Measurements from ENCODE around the gene CCDC194. TPM values are rescaled to one million over a fixed set of nuclear protein-coding genes. Genes with fewer than 3 reads are reported as not detected.
A peak's percentile ranks its signal among the peaks of the same experiment; 100 is the strongest.

CCDC194 gene
- total and polyA plus RNA-seq, 2 of the 13 experiments (the other 11 are each of a cell fraction or from before 2014, with no cell fraction given) = 0.13 to 0.21 TPM

DNA sequence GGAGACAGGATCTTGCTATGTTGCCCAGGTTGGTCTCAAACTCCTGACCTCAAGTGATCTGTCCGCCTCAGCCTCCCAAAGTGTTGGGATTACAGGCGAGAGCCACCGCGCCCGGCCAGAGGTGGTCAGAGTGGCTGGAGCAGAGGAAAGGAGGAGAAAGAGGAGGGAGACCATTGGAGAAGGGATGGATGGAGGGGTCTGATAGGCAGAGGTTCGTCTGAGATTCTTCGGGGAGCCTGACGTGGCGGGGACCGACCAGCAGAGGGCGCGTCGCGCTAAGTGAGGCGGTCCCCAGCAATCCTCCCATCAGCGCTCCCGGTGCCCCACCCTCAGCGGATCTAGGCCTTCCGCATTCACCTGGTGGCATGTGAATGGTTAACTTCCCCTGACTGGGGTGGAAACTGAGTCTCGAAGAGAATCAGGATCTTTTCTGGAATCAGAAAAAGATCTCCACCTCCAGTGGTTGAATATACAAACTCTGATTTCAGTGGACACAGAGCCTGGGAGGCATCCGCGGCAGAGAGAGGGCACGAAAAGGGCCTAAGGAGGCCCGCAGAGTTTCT, 47.8 kb downstream of the CCDC194 start (continued):
- TF ChIP-seq FLYWCH1 (CRISPR knock-in tag; IDR thresholded peaks at IDR 0.05) (no peak), ZNF24 (IDR thresholded peaks at IDR 0.05) (no peak), ZNF350 (CRISPR knock-in tag; IDR thresholded peaks at IDR 0.05; ENCODE audit: borderline replicate concordance, low read depth) (no peak), TOE1 (CRISPR knock-in tag; IDR thresholded peaks at IDR 0.05) (no peak), ZNF260 (CRISPR knock-in tag; IDR thresholded peaks at IDR 0.05; ENCODE audit: borderline replicate concordance, low read depth) (no peak), NRL (CRISPR knock-in tag; IDR thresholded peaks at IDR 0.05; ENCODE audit: borderline replicate concordance) (0 out of 2 replicates have a peak, but pooled peaks have one; percentile 41), ZNF432 (CRISPR knock-in tag; IDR thresholded peaks at IDR 0.05; ENCODE audit: borderline replicate concordance) (no peak), ZMAT3 (CRISPR knock-in tag; conservative IDR thresholded peaks at IDR 0.05) (no peak), KLF16 (CRISPR knock-in tag; IDR thresholded peaks at IDR 0.05) (0 out of 4 replicates have a peak, but pooled peaks of 1 of the 2 experiments have one; percentile 25), RBAK (CRISPR knock-in tag; IDR thresholded peaks at IDR 0.05) (no peak), MED1 (CRISPR knock-in tag; IDR thresholded peaks at IDR 0.05) (no peak), PITX1 (CRISPR knock-in tag; IDR thresholded peaks at IDR 0.05) (peak; percentile 42; the same call in 1 of the 2 replicates), MXD4 (CRISPR knock-in tag; IDR thresholded peaks at IDR 0.05) (no peak), ZNF317 (CRISPR knock-in tag; IDR thresholded peaks at IDR 0.05) (0 out of 2 replicates have a peak, but pooled peaks have one; percentile 24)
- TF ChIP-seq, protein P1, sequence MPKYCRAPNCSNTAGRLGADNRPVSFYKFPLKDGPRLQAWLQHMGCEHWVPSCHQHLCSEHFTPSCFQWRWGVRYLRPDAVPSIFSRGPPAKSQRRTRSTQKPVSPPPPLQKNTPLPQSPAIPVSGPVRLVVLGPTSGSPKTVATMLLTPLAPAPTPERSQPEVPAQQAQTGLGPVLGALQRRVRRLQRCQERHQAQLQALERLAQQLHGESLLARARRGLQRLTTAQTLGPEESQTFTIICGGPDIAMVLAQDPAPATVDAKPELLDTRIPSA (CRISPR knock-in tag; IDR thresholded peaks at IDR 0.05; ENCODE audit: borderline replicate concordance) = no peak
- TF ChIP-seq, protein P2, sequence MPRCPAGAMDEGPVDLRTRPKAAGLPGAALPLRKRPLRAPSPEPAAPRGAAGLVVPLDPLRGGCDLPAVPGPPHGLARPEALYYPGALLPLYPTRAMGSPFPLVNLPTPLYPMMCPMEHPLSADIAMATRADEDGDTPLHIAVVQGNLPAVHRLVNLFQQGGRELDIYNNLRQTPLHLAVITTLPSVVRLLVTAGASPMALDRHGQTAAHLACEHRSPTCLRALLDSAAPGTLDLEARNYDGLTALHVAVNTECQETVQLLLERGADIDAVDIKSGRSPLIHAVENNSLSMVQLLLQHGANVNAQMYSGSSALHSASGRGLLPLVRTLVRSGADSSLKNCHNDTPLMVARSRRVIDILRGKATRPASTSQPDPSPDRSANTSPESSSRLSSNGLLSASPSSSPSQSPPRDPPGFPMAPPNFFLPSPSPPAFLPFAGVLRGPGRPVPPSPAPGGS (CRISPR knock-in tag; IDR thresholded peaks at IDR 0.05) = no peak
- TF ChIP-seq, protein P3, sequence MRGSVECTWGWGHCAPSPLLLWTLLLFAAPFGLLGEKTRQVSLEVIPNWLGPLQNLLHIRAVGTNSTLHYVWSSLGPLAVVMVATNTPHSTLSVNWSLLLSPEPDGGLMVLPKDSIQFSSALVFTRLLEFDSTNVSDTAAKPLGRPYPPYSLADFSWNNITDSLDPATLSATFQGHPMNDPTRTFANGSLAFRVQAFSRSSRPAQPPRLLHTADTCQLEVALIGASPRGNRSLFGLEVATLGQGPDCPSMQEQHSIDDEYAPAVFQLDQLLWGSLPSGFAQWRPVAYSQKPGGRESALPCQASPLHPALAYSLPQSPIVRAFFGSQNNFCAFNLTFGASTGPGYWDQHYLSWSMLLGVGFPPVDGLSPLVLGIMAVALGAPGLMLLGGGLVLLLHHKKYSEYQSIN (CRISPR knock-in tag; IDR thresholded peaks at IDR 0.05; ENCODE audit: borderline replicate concordance) = no peak
- TF ChIP-seq, protein P4, sequence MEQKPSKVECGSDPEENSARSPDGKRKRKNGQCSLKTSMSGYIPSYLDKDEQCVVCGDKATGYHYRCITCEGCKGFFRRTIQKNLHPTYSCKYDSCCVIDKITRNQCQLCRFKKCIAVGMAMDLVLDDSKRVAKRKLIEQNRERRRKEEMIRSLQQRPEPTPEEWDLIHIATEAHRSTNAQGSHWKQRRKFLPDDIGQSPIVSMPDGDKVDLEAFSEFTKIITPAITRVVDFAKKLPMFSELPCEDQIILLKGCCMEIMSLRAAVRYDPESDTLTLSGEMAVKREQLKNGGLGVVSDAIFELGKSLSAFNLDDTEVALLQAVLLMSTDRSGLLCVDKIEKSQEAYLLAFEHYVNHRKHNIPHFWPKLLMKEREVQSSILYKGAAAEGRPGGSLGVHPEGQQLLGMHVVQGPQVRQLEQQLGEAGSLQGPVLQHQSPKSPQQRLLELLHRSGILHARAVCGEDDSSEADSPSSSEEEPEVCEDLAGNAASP (CRISPR knock-in tag; IDR thresholded peaks at IDR 0.05; ENCODE audit: borderline replicate concordance) = no peak
- TF ChIP-seq, protein P5, sequence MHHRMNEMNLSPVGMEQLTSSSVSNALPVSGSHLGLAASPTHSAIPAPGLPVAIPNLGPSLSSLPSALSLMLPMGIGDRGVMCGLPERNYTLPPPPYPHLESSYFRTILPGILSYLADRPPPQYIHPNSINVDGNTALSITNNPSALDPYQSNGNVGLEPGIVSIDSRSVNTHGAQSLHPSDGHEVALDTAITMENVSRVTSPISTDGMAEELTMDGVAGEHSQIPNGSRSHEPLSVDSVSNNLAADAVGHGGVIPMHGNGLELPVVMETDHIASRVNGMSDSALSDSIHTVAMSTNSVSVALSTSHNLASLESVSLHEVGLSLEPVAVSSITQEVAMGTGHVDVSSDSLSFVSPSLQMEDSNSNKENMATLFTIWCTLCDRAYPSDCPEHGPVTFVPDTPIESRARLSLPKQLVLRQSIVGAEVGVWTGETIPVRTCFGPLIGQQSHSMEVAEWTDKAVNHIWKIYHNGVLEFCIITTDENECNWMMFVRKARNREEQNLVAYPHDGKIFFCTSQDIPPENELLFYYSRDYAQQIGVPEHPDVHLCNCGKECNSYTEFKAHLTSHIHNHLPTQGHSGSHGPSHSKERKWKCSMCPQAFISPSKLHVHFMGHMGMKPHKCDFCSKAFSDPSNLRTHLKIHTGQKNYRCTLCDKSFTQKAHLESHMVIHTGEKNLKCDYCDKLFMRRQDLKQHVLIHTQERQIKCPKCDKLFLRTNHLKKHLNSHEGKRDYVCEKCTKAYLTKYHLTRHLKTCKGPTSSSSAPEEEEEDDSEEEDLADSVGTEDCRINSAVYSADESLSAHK (CRISPR knock-in tag; IDR thresholded peaks at IDR 0.05; ENCODE audit: borderline replicate concordance) = no peak
- TF ChIP-seq, protein P6, sequence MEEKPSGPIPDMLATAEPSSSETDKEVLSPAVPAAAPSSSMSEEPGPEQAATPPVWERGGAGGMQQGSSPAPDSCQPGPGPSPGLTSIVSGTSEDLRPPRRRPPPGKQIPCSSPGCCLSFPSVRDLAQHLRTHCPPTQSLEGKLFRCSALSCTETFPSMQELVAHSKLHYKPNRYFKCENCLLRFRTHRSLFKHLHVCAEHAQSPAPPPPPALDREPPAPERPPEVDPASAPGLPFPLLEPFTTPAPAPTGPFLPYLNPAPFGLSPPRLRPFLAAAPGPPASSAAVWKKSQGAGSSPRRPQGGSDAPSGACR (CRISPR knock-in tag; IDR thresholded peaks at IDR 0.05) = no peak
